ENCODE data around the gene XRCC6.
"Not testable (repeated sequence)": the region's sequence is repeated elsewhere in the genome, so short reads cannot be mapped to it uniquely, and the experiment has no call there.

The XRCC6 gene

GRCh38 chr22:41686890-41687289 is 65.8 kb downstream of the XRCC6 start:
- not testable (repeated sequence) for DNase-seq (ENCODE audit: low spot score)

- DNase-seq (ENCODE audit: low spot score), result no peak
Measured at GRCh38 chr22:41687901-41688364, 66.8 kb downstream of the XRCC6 start.

- DNase-seq (ENCODE audit: low spot score), result peak; percentile 95
Measured at GRCh38 chr22:41688365-41689211, 67.5 kb downstream of the XRCC6 start, which contains the start of gene SNU13. SNU13 (minus strand) TSS chr22:41688867; CDS start chr22:41688796, 71 bp downstream.

- DNase-seq (ENCODE audit: low spot score), result no peak
Measured at GRCh38 chr22:41690476-41690875, 69.4 kb downstream of the XRCC6 start.

GRCh38 chr22:41695211-41695610 is 74.1 kb downstream of the XRCC6 start:
- DNase-seq (ENCODE audit: low spot score), result no peak

GRCh38 chr22:41696703-41697102 is 75.6 kb downstream of the XRCC6 start:
- DNase-seq (ENCODE audit: low spot score), result no peak

- DNase-seq (ENCODE audit: low spot score), result peak; percentile 91
Measured at GRCh38 chr22:41697126-41697775, 76.2 kb downstream of the XRCC6 start.

GRCh38 chr22:41699264-41700107 is 78.4 kb downstream of the XRCC6 start, which contains the start of gene MEI1:
MEI1 (plus strand) TSS chr22:41699503; CDS start chr22:41699539, 36 bp downstream.
- DNase-seq (ENCODE audit: low spot score), result peak; percentile 92

- DNase-seq (ENCODE audit: low spot score), result no peak
Measured at GRCh38 chr22:41700108-41700364, 78.9 kb downstream of the XRCC6 start.

- no peak for DNase-seq (ENCODE audit: low spot score)
Measured at GRCh38 chr22:41702763-41703162, 81.7 kb downstream of the XRCC6 start.

- DNase-seq (ENCODE audit: low spot score), result no peak
Measured at GRCh38 chr22:41709341-41709740, 88.2 kb downstream of the XRCC6 start.

- no peak for DNase-seq (ENCODE audit: low spot score)
Measured at GRCh38 chr22:41713004-41713403, 91.9 kb downstream of the XRCC6 start.
